WTC11 (cell line): Measurements from ENCODE around the gene JTB. TPM values are rescaled to one million over a fixed set of nuclear protein-coding genes. Genes with fewer than 3 reads are reported as not detected.

Experiments
- ATAC-seq: fragments of 200-7000 bp; cut with Tn5 transposase; 2 replicates; pipeline ENCODE4 v1.10.0; 2021; ENCODE audit warnings: mild to moderate bottlenecking, moderate library complexity
- CTCF ChIA-PET: fragments of 300-600 bp; sonication (Branson Sonifier 250); formaldehyde crosslinking; loops from one replicate; lab custom pipeline; 2021; ENCODE audit warnings: antibody characterized with exemption; lab: Charles Lee
- POLR2A ChIA-PET: fragments of 350-600 bp; sonication (Branson Sonifier 250); formaldehyde crosslinking; loops from one replicate; lab custom pipeline; 2021; ENCODE audit warnings: antibody characterized with exemption; lab: Charles Lee
- DNase-seq: peaks from one replicate; pipeline ENCODE4 v3.0.0; 2021; ENCODE audit warnings: low spot score
- H3K27ac Mint-ChIP-seq: 2 replicates; pipeline ENCODE4 v1.8.0; 2021; ENCODE audit warnings: mixed read lengths
- H3K27me3 Mint-ChIP-seq: 2 replicates; pipeline ENCODE4 v1.8.0; 2021; ENCODE audit warnings: low read depth, mild to moderate bottlenecking, moderate library complexity, mixed read lengths
- H3K36me3 Mint-ChIP-seq: 2 replicates; pipeline ENCODE4 v1.8.0; 2021; ENCODE audit warnings: mixed read lengths
- H3K4me1 Mint-ChIP-seq: 2 replicates; pipeline ENCODE4 v1.8.0; 2022; ENCODE audit warnings: mixed read lengths
- H3K4me3 Mint-ChIP-seq: 2 replicates; pipeline ENCODE4 v1.8.0; 2021; ENCODE audit warnings: mild to moderate bottlenecking, moderate library complexity, mixed read lengths
- H3K9me3 Mint-ChIP-seq: 2 replicates; pipeline ENCODE4 v1.8.0; 2021; ENCODE audit warnings: mixed read lengths
- AR ChIP-seq: fragments of 250-450 bp; sonication (Bioruptor Pico); IDR thresholded peaks from 2 replicates; pipeline ENCODE4 v1.9.0; 2021; ENCODE audit warnings: mild to moderate bottlenecking
- ATF1 ChIP-seq: sonication (generic); formaldehyde crosslinking; IDR thresholded peaks from 2 replicates; pipeline ENCODE4 v1.8.1; 2023; ENCODE audit warnings: mild to moderate bottlenecking, moderate library complexity, missing genetic modification reagents
- ATF2 ChIP-seq: sonication (generic); formaldehyde crosslinking; IDR thresholded peaks from 2 replicates; pipeline ENCODE4 v1.8.1; 2022; ENCODE audit warnings: low read depth, missing genetic modification reagents, borderline replicate concordance
- CBFB ChIP-seq: sonication (generic); formaldehyde crosslinking; IDR thresholded peaks from 2 replicates; pipeline ENCODE4 v1.8.1; 2022; ENCODE audit warnings: mild to moderate bottlenecking, low read depth, missing genetic modification reagents
- CREB1 ChIP-seq: sonication (generic); formaldehyde crosslinking; IDR thresholded peaks from 2 replicates; pipeline ENCODE4 v1.8.0; 2023; ENCODE audit warnings: mild to moderate bottlenecking, missing genetic modification reagents
- CREM ChIP-seq: sonication (generic); formaldehyde crosslinking; IDR thresholded peaks from 2 replicates; pipeline ENCODE4 v1.8.1; 2022; ENCODE audit warnings: mild to moderate bottlenecking, missing genetic modification reagents, moderate library complexity
- CTCF ChIP-seq: fragments of 200-600 bp; IDR thresholded peaks from 2 replicates; pipeline ENCODE4 v1.8.0; 2022; ENCODE audit warnings: antibody characterized with exemption
- ELF4 ChIP-seq: sonication (generic); formaldehyde crosslinking; IDR thresholded peaks from 2 replicates; pipeline ENCODE4 v1.8.1; 2022; ENCODE audit warnings: low read depth, mild to moderate bottlenecking, moderate library complexity, missing genetic modification reagents
- GRHL2 ChIP-seq: fragments of 250-450 bp; sonication (Bioruptor Pico); IDR thresholded peaks from 2 replicates; pipeline ENCODE4 v1.8.0; 2022; ENCODE audit warnings: mild to moderate bottlenecking, moderate library complexity; ENCODE audit not compliant: insufficient replicate concordance, severe bottlenecking
- JUN ChIP-seq: sonication (generic); formaldehyde crosslinking; IDR thresholded peaks from 2 replicates; pipeline ENCODE4 v1.8.0; 2023; ENCODE audit warnings: mild to moderate bottlenecking, missing genetic modification reagents
- MAX ChIP-seq: sonication (generic); formaldehyde crosslinking; IDR thresholded peaks from 2 replicates; pipeline ENCODE4 v1.8.0; 2022; ENCODE audit warnings: mild to moderate bottlenecking, missing genetic modification reagents
- MXD4 ChIP-seq: fragments of 250-450 bp; sonication (Bioruptor Pico); IDR thresholded peaks from 2 replicates; pipeline ENCODE4 v1.8.0; 2021; ENCODE audit warnings: mild to moderate bottlenecking, moderate library complexity, borderline replicate concordance
- OVOL2 ChIP-seq: fragments of 250-450 bp; sonication (Bioruptor Pico); IDR thresholded peaks from 2 replicates; pipeline ENCODE4 v1.9.0; 2021; ENCODE audit warnings: mild to moderate bottlenecking, borderline replicate concordance
- PRRX2 ChIP-seq: fragments of 250-450 bp; sonication (Bioruptor Pico); IDR thresholded peaks from 2 replicates; pipeline ENCODE4 v1.8.0; 2021; ENCODE audit warnings: mild to moderate bottlenecking
- STAT6 ChIP-seq: sonication (generic); formaldehyde crosslinking; conservative IDR thresholded peaks from 2 replicates; pipeline ENCODE4 v1.8.1; 2023; ENCODE audit warnings: mild to moderate bottlenecking, low read depth, missing genetic modification reagents, moderate library complexity
- USF1 ChIP-seq: sonication (generic); formaldehyde crosslinking; IDR thresholded peaks from 2 replicates; pipeline ENCODE4 v1.8.0; 2022; ENCODE audit warnings: mild to moderate bottlenecking, missing genetic modification reagents
- total RNA-seq: library from RNA; stranded (reverse); gene quantifications from 3 replicates; pipeline ENCODE4 v1.2.3, GENCODE V29; 2021

Gene JTB
- total RNA-seq, 1 experiment from 2014 or later, result 90.3 TPM

- ChIA-PET CTCF (interaction anchor here (0.7 to 2.8 kb wide), 7 partner anchors 12 to 147 kb away, joined by 3 to 20 read pairs (median 4); no protein-coding TSS in a partner anchor), POLR2A (interaction anchor here (1.3 kb wide), 1 partner anchor 19 kb away, joined by 4 read pairs; the partner anchor contains the start of gene SLC39A1)
- Mint-ChIP-seq H3K27ac (peak overlapping the region; percentile 41; the same call in 1 of the 2 replicates), H3K9me3 (no peaks in the 10 kb centered on the region), H3K4me3 (peak overlapping the region; percentile 81), H3K36me3 (peaks cover 26% of the 10 kb centered on the region), H3K27me3 (no peaks in the 10 kb centered on the region), H3K4me1 (peaks cover 13% of the 10 kb centered on the region)
- no peak for ATAC-seq
- TF ChIP-seq USF1 (CRISPR knock-in tag), result no peak
- TF ChIP-seq ELF4 (CRISPR knock-in tag), result no peak
- no peak for TF ChIP-seq CTCF
- no peak for TF ChIP-seq MXD4
- TF ChIP-seq GRHL2, result no peak
- TF ChIP-seq JUN (CRISPR knock-in tag), result no peak
- TF ChIP-seq CREB1 (CRISPR knock-in tag), result no peak
- no peak for TF ChIP-seq AR (CRISPR knock-in tag)
- TF ChIP-seq CBFB (CRISPR knock-in tag), result no peak
- no peak for TF ChIP-seq ATF2
- TF ChIP-seq PRRX2, result no peak
- no peak for TF ChIP-seq STAT6
- no peak for TF ChIP-seq ATF1 (CRISPR knock-in tag)
- no peak for TF ChIP-seq MAX (CRISPR knock-in tag)
- TF ChIP-seq OVOL2, result no peak
- TF ChIP-seq CREM (CRISPR knock-in tag), result no peak
- no peak for DNase-seq
Measured at GRCh38 chr1:153944005-153944826, 33.3 kb downstream of the JTB start.
